ENCODE measurements around the gene CCDC170. TPM values are rescaled to one million over a fixed set of nuclear protein-coding genes. Genes with fewer than 3 reads are reported as not detected.
"Not testable (repeated sequence)": the region's sequence is repeated elsewhere in the genome, so short reads cannot be mapped to it uniquely, and the experiment has no call there.

The CCDC170 gene
- total RNA-seq, 1 experiment from 2014 or later, result not detected

- intact Hi-C loops (cut with micrococcal nuclease; ENCODE audit: unreplicated experiment), result no loop called here
- H3K27ac ChIP-seq (ENCODE audit: low read length), result no peak overlapping the region
- in situ Hi-C loops (cut with HindIII; ENCODE audit: low pct_unique_long_range_greater_than_20kb, low sequenced_read_pairs), result no loop called here
- TF ChIP-seq POLR2AphosphoS5 (IDR thresholded peaks at IDR 0.05; ENCODE audit: low read depth, low read length) (no peak), TCF7L2 (IDR thresholded peaks at IDR 0.05; ENCODE audit: low read depth, low read length) (no peak), SIN3A (IDR thresholded peaks at IDR 0.05; ENCODE audit: borderline replicate concordance, insufficient read depth, low read depth, low read length) (no peak), CTCF (IDR thresholded peaks at IDR 0.05) (no peak), REST (IDR thresholded peaks at IDR 0.05; ENCODE audit: insufficient read depth in 1 of 2, low read depth in 2 of 2, low read length in 1 of 2) (no peak)
- ChIA-PET POLR2A (no interaction called here), CTCF (no interaction called here)
- no peaks in the 10 kb centered on the region for H3K27me3 ChIP-seq (ENCODE audit: control insufficient read depth, insufficient read depth, low read length)
- H3K4me3 ChIP-seq (ENCODE audit: low read depth in 2 of 2, low read length in 2 of 2), result no peak overlapping the region
- no peak for ATAC-seq
- no peaks in the 10 kb centered on the region for H3K36me3 ChIP-seq (ENCODE audit: control insufficient read depth, insufficient read depth, low read length)
- no peaks in the 10 kb centered on the region for H3K4me1 ChIP-seq (ENCODE audit: control insufficient read depth, insufficient read depth, low read length)
- BruUV-seq (replicated peaks), result no TSS peak
- DNase-seq (ENCODE audit: low read depth, low spot score), result no peak
- H3K9me3 ChIP-seq (ENCODE audit: control insufficient read depth, insufficient read depth, low read depth, low read length), result no peaks in the 10 kb centered on the region
Observed at GRCh38 chr6:151544453-151544852, 50.6 kb downstream of the CCDC170 start.

- H3K4me1 ChIP-seq (ENCODE audit: control insufficient read depth, insufficient read depth, low read length); H3K27ac ChIP-seq (ENCODE audit: low read length); H3K4me3 ChIP-seq (ENCODE audit: low read depth in 2 of 2, low read length in 2 of 2); in situ Hi-C loops (cut with HindIII; ENCODE audit: low pct_unique_long_range_greater_than_20kb, low sequenced_read_pairs); H3K36me3 ChIP-seq (ENCODE audit: control insufficient read depth, insufficient read depth, low read length); H3K9me3 ChIP-seq (ENCODE audit: control insufficient read depth, insufficient read depth, low read depth, low read length); ATAC-seq; POLR2A ChIA-PET; intact Hi-C loops (cut with micrococcal nuclease; ENCODE audit: unreplicated experiment); DNase-seq (ENCODE audit: low read depth, low spot score); H3K27me3 ChIP-seq (ENCODE audit: control insufficient read depth, insufficient read depth, low read length); CTCF ChIA-PET; BruUV-seq (replicated peaks): not testable (repeated sequence)
Observed at GRCh38 chr6:151544884-151545283, 51.1 kb downstream of the CCDC170 start.

GRCh38 chr6:151546941-151547659, 53.3 kb downstream of the CCDC170 start:
- intact Hi-C loops (cut with micrococcal nuclease; ENCODE audit: unreplicated experiment) (no loop called here), in situ Hi-C loops (cut with HindIII; ENCODE audit: low pct_unique_long_range_greater_than_20kb, low sequenced_read_pairs) (no loop called here)
- Histone ChIP-seq H3K4me3 (ENCODE audit: low read depth in 2 of 2, low read length in 2 of 2) (no peak overlapping the region), H3K9me3 (ENCODE audit: control insufficient read depth, insufficient read depth, low read depth, low read length) (no peaks in the 10 kb centered on the region), H3K4me1 (ENCODE audit: control insufficient read depth, insufficient read depth, low read length) (no peaks in the 10 kb centered on the region), H3K27ac (ENCODE audit: low read length) (no peak overlapping the region), H3K27me3 (ENCODE audit: control insufficient read depth, insufficient read depth, low read length) (no peaks in the 10 kb centered on the region), H3K36me3 (ENCODE audit: control insufficient read depth, insufficient read depth, low read length) (no peaks in the 10 kb centered on the region)
- ChIA-PET CTCF (no interaction called here), POLR2A (no interaction called here)
- ATAC-seq (no peak), DNase-seq (ENCODE audit: low read depth, low spot score) (no peak)
- no peak for TF ChIP-seq REST (IDR thresholded peaks at IDR 0.05; ENCODE audit: insufficient read depth in 1 of 2, low read depth in 2 of 2, low read length in 1 of 2)
- TF ChIP-seq CTCF (IDR thresholded peaks at IDR 0.05), result peak; percentile 57
- BruUV-seq (replicated peaks), result no TSS peak

Measured in Panc1 (cell line).